Transverse colon (tissue), 4 donors: ENCODE results near the gene CCBE1. TPM values are rescaled to one million over a fixed set of nuclear protein-coding genes. Genes with fewer than 3 reads are reported as not detected.

ENCODE experiments used
- DNase-seq: peaks from one replicate; pipeline ENCODE4 v3.0.0-alpha.2; 2019
- H3K27ac ChIP-seq, 4 donors: fragments of 200-600 bp; sonication (generic); 2 replicates each; pipeline ENCODE4 v1.5.1; 2016 to 2018; ENCODE audit warnings: inconsistent platforms in 4 of 4
- H3K27me3 ChIP-seq: fragments of 200-600 bp; sonication (generic); 2 replicates; pipeline ENCODE4 v1.5.1; 2017; ENCODE audit warnings: inconsistent platforms
- H3K36me3 ChIP-seq, 4 donors: fragments of 200-600 bp; sonication (generic); 2 replicates each; pipeline ENCODE4 v1.5.1; 2017 to 2019; ENCODE audit warnings: inconsistent platforms in 4 of 4
- H3K4me1 ChIP-seq, 4 donors: fragments of 200-600 bp; sonication (generic); 2 replicates each; pipeline ENCODE4 v1.5.1; 2017 to 2020; ENCODE audit warnings: inconsistent platforms in 4 of 4
- H3K4me3 ChIP-seq, 4 donors: fragments of 200-600 bp; sonication (generic); 1 replicate in 1 of 4; 2 replicates in 3 of 4; pipeline versions ENCODE4 v1.5.1 to v1.6.1; 2017 to 2019; ENCODE audit warnings: inconsistent platforms in 4 of 4
- H3K9me3 ChIP-seq, 2 donors: fragments of 200-600 bp; sonication (generic); 2 replicates each; pipeline ENCODE4 v1.5.1; 2017 to 2019; ENCODE audit warnings: inconsistent platforms in 2 of 2
- CTCF ChIP-seq, 5 experiments: fragments of 200-600 bp in 3 of 5; fragments of 450-650 bp in 2 of 5; sonication (generic) in 3 of 5; IDR thresholded peaks; 1 replicate in 2 of 5; 2 replicates in 3 of 5; pipeline ENCODE4 v1.5.1; 2016 to 2017; ENCODE audit warnings: antibody characterized with exemption in 5 of 5, inconsistent platforms in 3 of 5, mild to moderate bottlenecking in 2 of 5, moderate library complexity in 1 of 5
- EP300 ChIP-seq: sonication (generic); formaldehyde crosslinking; IDR thresholded peaks from one replicate; pipeline ENCODE4 v1.6.1; 2017; ENCODE audit warnings: antibody characterized with exemption, low read depth
- POLR2A ChIP-seq: fragments of 450-650 bp; IDR thresholded peaks from one replicate; pipeline ENCODE4 v1.6.1; 2016; ENCODE audit warnings: antibody characterized with exemption, mild to moderate bottlenecking, moderate library complexity
- POLR2AphosphoS5 ChIP-seq, 3 donors: sonication (generic); formaldehyde crosslinking; IDR thresholded peaks; one replicate each; pipeline ENCODE4 v1.6.1; 2016; ENCODE audit warnings: antibody characterized with exemption in 3 of 3
- WGBS, 2 donors: methylation state at CpG; one replicate each; pipeline ENCODE4 v1.1.5; 2018; ENCODE audit warnings: low coverage in 1 of 2; 5-methylcytosine and 5-hydroxymethylcytosine counted together
- in situ Hi-C, 4 donors: fragments of 200-750 bp; cut with MboI; loops; one replicate each; pipeline versions ENCODE4 v1.15.0 to v1.15.1; 2017; ENCODE audit warnings: low sequenced_read_pairs in 3 of 4, low pct_ligation_motif_present in 1 of 4, low pct_unique_long_range_greater_than_20kb in 1 of 4
- intact Hi-C: fragments of 100-400 bp; cut with DNase I; formaldehyde crosslinking; loops from one replicate; pipeline ENCODE4 v1.15.1; 2023; ENCODE audit warnings: low total_unique reads
- total RNA-seq, 4 donors: library from RNA; depleted of rRNA; stranded (reverse); fragments of >200 nt; gene quantifications; one replicate each; pipeline ENCODE4 v1.1.0, GENCODE V29; 2016

Gene CCBE1
- total RNA-seq, 4 donors from 2014 or later: 6.1 to 43.0 (median 15.7) TPM

GRCh38 chr18:59674903-59675270 is 22.3 kb downstream of the CCBE1 start:
- in situ Hi-C loops: no loop called here
- Histone ChIP-seq H3K4me3 (no peak overlapping the region), H3K27me3 (no peaks in the 10 kb centered on the region), H3K36me3 (no peaks in the 10 kb centered on the region), H3K4me1 (peaks cover 0 to 2% (median 0%) of the 10 kb centered on the region in 4 donors), H3K27ac (peak overlapping the region in 2 of 4 donors; percentile 57 to 83), H3K9me3 (no peaks in the 10 kb centered on the region)
- 44 to 59% methylated on average over 1 of the region's 1 CpG for WGBS, 2 donors
- intact Hi-C loops: no loop called here
- TF ChIP-seq POLR2AphosphoS5 (IDR thresholded peaks at IDR 0.05) (no peak), EP300 (no peak), POLR2A (no peak), CTCF (IDR thresholded peaks at IDR 0.05) (no peak)
- DNase-seq: no peak

GRCh38 chr18:59674186-59674902 is 22.9 kb downstream of the CCBE1 start:
- no peak for DNase-seq
- Histone ChIP-seq H3K27ac (peak overlapping the region in 3 of 4 donors; percentile 4 to 83 (median 57)), H3K36me3 (no peaks in the 10 kb centered on the region), H3K4me1 (peaks cover 0 to 2% (median 0%) of the 10 kb centered on the region in 4 donors), H3K4me3 (no peak overlapping the region), H3K27me3 (no peaks in the 10 kb centered on the region), H3K9me3 (no peaks in the 10 kb centered on the region)
- WGBS, 2 donors: 83 to 94% methylated on average over 5 to 6 of the region's 6 CpGs
- in situ Hi-C loops: no loop called here
- no peak for TF ChIP-seq POLR2A
- no peak for TF ChIP-seq POLR2AphosphoS5 (IDR thresholded peaks at IDR 0.05)
- TF ChIP-seq CTCF (IDR thresholded peaks at IDR 0.05): no peak
- TF ChIP-seq EP300: no peak
- intact Hi-C loops: no loop called here

GRCh38 chr18:59672235-59672711 is 24.9 kb downstream of the CCBE1 start:
- peaks cover 0 to 2% (median 0%) of the 10 kb centered on the region in 4 donors for H3K4me1 ChIP-seq
- intact Hi-C loops: no loop called here
- WGBS, 2 donors: 67% methylated on average over 1 of the region's 1 CpG; no CpG with 5 or more reads in 1 of the 2 donors
- in situ Hi-C loops: no loop called here
- no peak for DNase-seq
- no peaks in the 10 kb centered on the region for H3K36me3 ChIP-seq
- H3K4me3 ChIP-seq: no peak overlapping the region
- no peaks in the 10 kb centered on the region for H3K27me3 ChIP-seq
- no peaks in the 10 kb centered on the region for H3K9me3 ChIP-seq
- TF ChIP-seq POLR2AphosphoS5 (IDR thresholded peaks at IDR 0.05): peak in 1 of 3 donors; percentile 20
- TF ChIP-seq EP300: no peak
- TF ChIP-seq POLR2A: no peak
- TF ChIP-seq CTCF (IDR thresholded peaks at IDR 0.05): no peak
- peak overlapping the region in 3 of 4 donors; percentile 15 to 69 (median 57) for H3K27ac ChIP-seq

- Histone ChIP-seq H3K9me3 (no peaks in the 10 kb centered on the region), H3K27ac (peak overlapping the region; percentile 14 to 69 (median 36)), H3K4me3 (no peak overlapping the region), H3K4me1 (peaks cover 0 to 2% (median 0%) of the 10 kb centered on the region in 4 donors), H3K27me3 (no peaks in the 10 kb centered on the region), H3K36me3 (no peaks in the 10 kb centered on the region)
- in situ Hi-C loops (no loop called here), intact Hi-C loops (no loop called here)
- WGBS, 2 donors: 58 to 60% methylated on average over 1 of the region's 1 CpG
- no peak for DNase-seq
- TF ChIP-seq POLR2A (no peak), CTCF (IDR thresholded peaks at IDR 0.05) (no peak), EP300 (no peak), POLR2AphosphoS5 (IDR thresholded peaks at IDR 0.05) (no peak)
Observed at GRCh38 chr18:59671551-59671950, 25.7 kb downstream of the CCBE1 start.
